GM23338 (cell line): ENCODE data around the gene PCBP3.

Experiments used
- CREB1 ChIP-seq: fragments of 250-450 bp; sonication (Bioruptor Pico); IDR thresholded peaks from 2 replicates; pipeline ENCODE4 v1.5.0; 2020; ENCODE audit warnings: low read depth, mild to moderate bottlenecking, moderate library complexity
- CTCF ChIP-seq, 2 experiments: fragments of 200-600 bp in 1 of 2; sonication (generic) in 1 of 2; conservative IDR thresholded peaks; 2 replicates each; pipeline versions ENCODE4 v1.5.1 to v1.6.1; 2016 to 2017; ENCODE audit warnings: antibody characterized with exemption in 2 of 2, low read depth in 2 of 2, mild to moderate bottlenecking in 2 of 2, moderate library complexity in 1 of 2
- EZH2 ChIP-seq: fragments of 200-600 bp; sonication (generic); IDR thresholded peaks from one replicate; pipeline ENCODE4 v1.8.0; 2017; ENCODE audit warnings: antibody characterized with exemption, mild to moderate bottlenecking, low read depth; ENCODE audit not compliant: unreplicated experiment
- EZH2phosphoT487 ChIP-seq: fragments of 200-600 bp; sonication (generic); IDR thresholded peaks from one replicate; pipeline ENCODE4 v1.8.1; 2018; ENCODE audit warnings: antibody characterized with exemption; ENCODE audit not compliant: unreplicated experiment
- POLR2AphosphoS5 ChIP-seq: IDR thresholded peaks from 2 replicates; pipeline ENCODE4 v1.6.1; 2016; ENCODE audit warnings: antibody characterized with exemption, low read depth
- TF ChIP-seq, protein P1 (sequence below): IDR thresholded peaks from one replicate; pipeline ENCODE4 v1.6.1; 2018; ENCODE audit warnings: antibody characterized with exemption; ENCODE audit not compliant: unreplicated experiment

DNA sequence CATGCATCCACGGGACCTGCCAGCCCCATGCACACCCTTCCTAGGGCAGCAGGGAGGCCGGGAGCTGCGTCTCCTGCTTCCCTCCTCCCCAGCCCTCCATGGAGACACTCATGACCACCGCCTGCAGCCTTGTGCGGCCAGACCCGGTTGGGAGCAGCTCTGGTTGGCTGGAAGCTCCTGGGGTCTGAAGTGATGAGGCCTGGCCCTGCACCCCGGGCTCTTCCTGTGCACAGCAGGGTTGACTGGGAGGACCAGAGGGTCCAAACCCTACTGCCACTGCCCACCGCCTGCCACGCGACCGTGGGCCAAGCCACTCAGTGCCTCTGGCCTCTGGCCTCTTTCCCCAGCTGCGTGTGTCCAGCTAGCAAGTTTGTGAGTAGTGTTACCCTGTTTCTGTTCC lies 226.9 kb downstream of the PCBP3 start:
- TF ChIP-seq CTCF (conservative IDR thresholded peaks at IDR 0.05; ENCODE audit: low read depth in 2 of 2), result no peak
- TF ChIP-seq EZH2phosphoT487, result no peak
- TF ChIP-seq, protein P1, sequence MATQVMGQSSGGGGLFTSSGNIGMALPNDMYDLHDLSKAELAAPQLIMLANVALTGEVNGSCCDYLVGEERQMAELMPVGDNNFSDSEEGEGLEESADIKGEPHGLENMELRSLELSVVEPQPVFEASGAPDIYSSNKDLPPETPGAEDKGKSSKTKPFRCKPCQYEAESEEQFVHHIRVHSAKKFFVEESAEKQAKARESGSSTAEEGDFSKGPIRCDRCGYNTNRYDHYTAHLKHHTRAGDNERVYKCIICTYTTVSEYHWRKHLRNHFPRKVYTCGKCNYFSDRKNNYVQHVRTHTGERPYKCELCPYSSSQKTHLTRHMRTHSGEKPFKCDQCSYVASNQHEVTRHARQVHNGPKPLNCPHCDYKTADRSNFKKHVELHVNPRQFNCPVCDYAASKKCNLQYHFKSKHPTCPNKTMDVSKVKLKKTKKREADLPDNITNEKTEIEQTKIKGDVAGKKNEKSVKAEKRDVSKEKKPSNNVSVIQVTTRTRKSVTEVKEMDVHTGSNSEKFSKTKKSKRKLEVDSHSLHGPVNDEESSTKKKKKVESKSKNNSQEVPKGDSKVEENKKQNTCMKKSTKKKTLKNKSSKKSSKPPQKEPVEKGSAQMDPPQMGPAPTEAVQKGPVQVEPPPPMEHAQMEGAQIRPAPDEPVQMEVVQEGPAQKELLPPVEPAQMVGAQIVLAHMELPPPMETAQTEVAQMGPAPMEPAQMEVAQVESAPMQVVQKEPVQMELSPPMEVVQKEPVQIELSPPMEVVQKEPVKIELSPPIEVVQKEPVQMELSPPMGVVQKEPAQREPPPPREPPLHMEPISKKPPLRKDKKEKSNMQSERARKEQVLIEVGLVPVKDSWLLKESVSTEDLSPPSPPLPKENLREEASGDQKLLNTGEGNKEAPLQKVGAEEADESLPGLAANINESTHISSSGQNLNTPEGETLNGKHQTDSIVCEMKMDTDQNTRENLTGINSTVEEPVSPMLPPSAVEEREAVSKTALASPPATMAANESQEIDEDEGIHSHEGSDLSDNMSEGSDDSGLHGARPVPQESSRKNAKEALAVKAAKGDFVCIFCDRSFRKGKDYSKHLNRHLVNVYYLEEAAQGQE, result no peak
- no peak for TF ChIP-seq POLR2AphosphoS5
- no peak for TF ChIP-seq EZH2
- TF ChIP-seq CREB1 (CRISPR knock-in tag), result no peak
